Activated T-helper 2 cell treated with anti-CD3 and anti-CD28 coated beads, Interferon-gamma antibody, Interleukin-2, Interleukin-4, amounts not matched to agents 10 μg/mL and 5 μg/mL and 100 μg/mL, durations not matched to agents 14 hours and 24 hours and 36 hours (primary cell): ENCODE measurements around the gene MED12L. TPM values are rescaled to one million over a fixed set of nuclear protein-coding genes. Genes with fewer than 3 reads are reported as not detected.

Source experiments
- DNase-seq: peaks from one replicate; pipeline ENCODE4 v3.0.0; 2021; ENCODE audit warnings: low spot score
- H3K27ac Mint-ChIP-seq: one replicate; pipeline ENCODE4 v1.8.0; 2021; ENCODE audit warnings: mixed read lengths
- H3K27me3 Mint-ChIP-seq: one replicate; pipeline ENCODE4 v1.8.0; 2021; ENCODE audit warnings: low read depth, mixed read lengths
- H3K36me3 Mint-ChIP-seq: one replicate; pipeline ENCODE4 v1.8.0; 2021; ENCODE audit warnings: low read depth, mixed read lengths
- H3K4me1 Mint-ChIP-seq: one replicate; pipeline ENCODE4 v1.8.0; 2021; ENCODE audit warnings: low read depth, mixed read lengths
- H3K4me3 Mint-ChIP-seq: one replicate; pipeline ENCODE4 v1.8.0; 2021; ENCODE audit warnings: low read depth, mild to moderate bottlenecking, moderate library complexity, mixed read lengths
- H3K9me3 Mint-ChIP-seq: one replicate; pipeline ENCODE4 v1.8.0; 2021; ENCODE audit warnings: mixed read lengths
- intact Hi-C: fragments of 100-400 bp; cut with micrococcal nuclease; formaldehyde crosslinking; loops from one replicate; pipeline ENCODE4 v1.15.1; 2023
- total RNA-seq: library from RNA; stranded (reverse); gene quantifications from 2 replicates; pipeline ENCODE4 v1.2.3, GENCODE V29; 2022

MED12L gene
- total RNA-seq, 1 donor from 2014 or later, result 8.7 TPM

GRCh38 chr3:151267066-151267465 is 181.6 kb downstream of the MED12L start:
- Mint-ChIP-seq H3K27me3 (no peaks in the 10 kb centered on the region), H3K27ac (no peak overlapping the region), H3K4me3 (no peak overlapping the region), H3K9me3 (no peaks in the 10 kb centered on the region), H3K4me1 (peaks cover 34% of the 10 kb centered on the region), H3K36me3 (peaks cover 7% of the 10 kb centered on the region)
- DNase-seq, result no peak
- intact Hi-C loops, result no loop called here

GRCh38 chr3:151268267-151269235 is 183.1 kb downstream of the MED12L start:
- H3K4me1 Mint-ChIP-seq, result peaks cover 38% of the 10 kb centered on the region
- H3K27ac Mint-ChIP-seq, result peak overlapping the region; percentile 83
- H3K36me3 Mint-ChIP-seq, result peaks cover 7% of the 10 kb centered on the region
- H3K27me3 Mint-ChIP-seq, result no peaks in the 10 kb centered on the region
- intact Hi-C loops, result loop anchor here (1.0 to 2.0 kb wide), 3 partner anchors 16 to 64 kb away; no protein-coding TSS in a partner anchor
- peak; percentile 35 for DNase-seq
- H3K4me3 Mint-ChIP-seq, result peak overlapping the region; percentile 7
- H3K9me3 Mint-ChIP-seq, result no peaks in the 10 kb centered on the region

GRCh38 chr3:151269631-151270030 is 184.2 kb downstream of the MED12L start:
- peaks cover 45% of the 10 kb centered on the region for H3K4me1 Mint-ChIP-seq
- H3K9me3 Mint-ChIP-seq, result no peaks in the 10 kb centered on the region
- no peaks in the 10 kb centered on the region for H3K27me3 Mint-ChIP-seq
- intact Hi-C loops, result loop anchor here (2.0 kb wide), 2 partner anchors 15 to 65 kb away; no protein-coding TSS in a partner anchor
- no peak overlapping the region for H3K4me3 Mint-ChIP-seq
- H3K27ac Mint-ChIP-seq, result no peak overlapping the region
- no peak for DNase-seq
- peaks cover 7% of the 10 kb centered on the region for H3K36me3 Mint-ChIP-seq

- intact Hi-C loops, result no loop called here
Measured at GRCh38 chr3:151275091-151275490, 189.6 kb downstream of the MED12L start.

GRCh38 chr3:151276038-151276686 is 190.7 kb downstream of the MED12L start:
- Mint-ChIP-seq H3K9me3 (no peaks in the 10 kb centered on the region), H3K4me3 (no peak overlapping the region), H3K27ac (peak overlapping the region; percentile 10), H3K4me1 (peaks cover 54% of the 10 kb centered on the region), H3K36me3 (no peaks in the 10 kb centered on the region), H3K27me3 (no peaks in the 10 kb centered on the region)
- intact Hi-C loops, result no loop called here
- no peak for DNase-seq

More at GRCh38 chr3:151275091-151275490, 189.6 kb downstream of the MED12L start:
- Mint-ChIP-seq H3K27me3 (no peaks in the 10 kb centered on the region), H3K27ac (peak overlapping the region; percentile 21), H3K36me3 (no peaks in the 10 kb centered on the region), H3K4me3 (no peak overlapping the region), H3K4me1 (peaks cover 56% of the 10 kb centered on the region), H3K9me3 (no peaks in the 10 kb centered on the region)
- DNase-seq, result no peak

- H3K9me3 Mint-ChIP-seq, result no peaks in the 10 kb centered on the region
- H3K27ac Mint-ChIP-seq, result peak overlapping the region; percentile 10
- peaks cover 54% of the 10 kb centered on the region for H3K4me1 Mint-ChIP-seq
- intact Hi-C loops, result no loop called here
- no peaks in the 10 kb centered on the region for H3K36me3 Mint-ChIP-seq
- no peak for DNase-seq
- H3K4me3 Mint-ChIP-seq, result peak overlapping the region; percentile 45
- H3K27me3 Mint-ChIP-seq, result no peaks in the 10 kb centered on the region
Measured at GRCh38 chr3:151276687-151277042, 191.2 kb downstream of the MED12L start.

GRCh38 chr3:151278230-151278629 is 192.8 kb downstream of the MED12L start, which contains the start of gene P2RY14:
Gene P2RY14, minus strand, starts transcription at chr3:151278542. Its CDS starts 64,226 bp downstream, at chr3:151214316.
- no peaks in the 10 kb centered on the region for H3K36me3 Mint-ChIP-seq
- DNase-seq, result no peak
- intact Hi-C loops, result loop anchor here (1.0 kb wide), 1 partner anchor 51 kb away; no protein-coding TSS in a partner anchor
- peak within 1 kb of the TSS; percentile 23 for H3K4me3 Mint-ChIP-seq
- peak within 1 kb of the TSS; percentile 53 for H3K27ac Mint-ChIP-seq
- no peaks in the 10 kb centered on the region for H3K9me3 Mint-ChIP-seq
- peaks cover 62% of the 10 kb centered on the region for H3K4me1 Mint-ChIP-seq
- no peaks in the 10 kb centered on the region for H3K27me3 Mint-ChIP-seq

GRCh38 chr3:151281671-151282324 is 196.3 kb downstream of the MED12L start:
- Mint-ChIP-seq H3K27ac (no peak overlapping the region), H3K27me3 (no peaks in the 10 kb centered on the region), H3K36me3 (no peaks in the 10 kb centered on the region), H3K4me1 (peaks cover 51% of the 10 kb centered on the region), H3K9me3 (no peaks in the 10 kb centered on the region), H3K4me3 (no peak overlapping the region)
- intact Hi-C loops, result loop anchor here (10.0 kb wide), 2 partner anchors 197 to 357 kb away; partner anchors contain the start of gene MED12L
- DNase-seq, result no peak

- H3K27ac Mint-ChIP-seq, result peak overlapping the region; percentile 19
- DNase-seq, result no peak
- no peaks in the 10 kb centered on the region for H3K27me3 Mint-ChIP-seq
- intact Hi-C loops, result loop anchor here (1.0 to 10.0 kb wide), 5 partner anchors 56 to 358 kb away; partner anchors contain the start of genes GPR171 and MED12L
- H3K36me3 Mint-ChIP-seq, result no peaks in the 10 kb centered on the region
- H3K4me1 Mint-ChIP-seq, result peaks cover 47% of the 10 kb centered on the region
- H3K9me3 Mint-ChIP-seq, result no peaks in the 10 kb centered on the region
- no peak overlapping the region for H3K4me3 Mint-ChIP-seq
Measured at GRCh38 chr3:151282921-151283320, 197.5 kb downstream of the MED12L start.

GRCh38 chr3:151283387-151283786 is 197.9 kb downstream of the MED12L start:
- Mint-ChIP-seq H3K27me3 (no peaks in the 10 kb centered on the region), H3K9me3 (no peaks in the 10 kb centered on the region), H3K4me1 (peaks cover 42% of the 10 kb centered on the region), H3K36me3 (no peaks in the 10 kb centered on the region), H3K27ac (peak overlapping the region; percentile 19), H3K4me3 (no peak overlapping the region)
- no peak for DNase-seq
- intact Hi-C loops, result loop anchor here (1.0 to 10.0 kb wide), 5 partner anchors 56 to 359 kb away; partner anchors contain the start of genes GPR171 and MED12L

GRCh38 chr3:151283907-151284461 is 198.5 kb downstream of the MED12L start:
- Mint-ChIP-seq H3K9me3 (no peaks in the 10 kb centered on the region), H3K4me1 (peaks cover 41% of the 10 kb centered on the region), H3K4me3 (no peak overlapping the region), H3K36me3 (no peaks in the 10 kb centered on the region), H3K27me3 (peaks cover 4% of the 10 kb centered on the region), H3K27ac (peak overlapping the region; percentile 72)
- DNase-seq, result no peak
- intact Hi-C loops, result loop anchor here (1.0 to 10.0 kb wide), 9 partner anchors 15 to 359 kb away; partner anchors contain the start of genes GPR171, GPR87 and MED12L

GRCh38 chr3:151285940-151286339 is 200.5 kb downstream of the MED12L start:
- Mint-ChIP-seq H3K9me3 (no peaks in the 10 kb centered on the region), H3K27ac (no peak overlapping the region), H3K36me3 (no peaks in the 10 kb centered on the region), H3K4me3 (no peak overlapping the region), H3K4me1 (peaks cover 34% of the 10 kb centered on the region), H3K27me3 (peaks cover 4% of the 10 kb centered on the region)
- DNase-seq, result no peak
- intact Hi-C loops, result loop anchor here (2.0 to 10.0 kb wide), 3 partner anchors 17 to 361 kb away; partner anchors contain the start of gene MED12L
